GM21360 (cell line): ENCODE data around the gene ACACB.

Experiments used
- ATAC-seq: cut with Tn5 transposase; IDR thresholded peaks from one replicate; pipeline ENCODE4 v1.9.1; 2021; ENCODE audit warnings: mild to moderate bottlenecking, moderate library complexity; ENCODE audit not compliant: unreplicated experiment

Gene ACACB

DNA sequence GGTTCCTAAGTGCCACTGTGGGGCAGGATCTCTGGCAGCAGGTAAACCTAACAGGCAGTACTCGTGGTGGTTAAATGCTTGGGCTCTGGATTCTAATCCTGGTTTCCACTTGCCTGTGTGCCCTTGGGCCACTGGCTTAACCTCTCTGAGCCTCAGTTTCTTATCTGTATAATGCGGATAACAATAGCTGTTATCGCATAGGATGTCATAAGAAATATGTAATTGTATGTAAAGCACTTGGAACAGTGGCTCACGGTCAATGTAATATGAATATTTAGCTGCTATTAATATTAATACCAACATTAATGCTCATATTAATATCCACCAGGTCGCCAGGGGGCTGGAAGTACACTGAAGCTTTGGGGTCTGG is 175.9 kb downstream of the ACACB start:
- no peak for ATAC-seq

DNA sequence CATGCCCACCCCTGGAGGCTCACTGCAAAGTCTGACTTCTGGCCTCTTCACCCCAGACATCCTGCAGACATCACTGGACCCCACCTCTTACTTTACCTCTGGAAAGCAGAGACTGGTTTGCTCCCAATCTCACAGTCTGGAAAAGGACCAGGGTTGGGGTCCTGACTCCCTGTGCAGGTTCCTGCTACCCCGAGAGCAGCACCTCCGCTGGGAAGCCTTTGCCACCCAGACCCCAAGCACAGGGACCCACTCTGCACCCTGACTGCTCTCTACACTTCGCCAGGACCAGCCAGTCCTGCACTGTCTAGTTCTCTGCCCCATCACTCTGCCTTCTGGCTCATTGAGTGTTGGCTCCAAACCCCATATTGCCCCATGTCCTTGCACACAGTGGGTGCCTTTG is 176.7 kb downstream of the ACACB start:
- no peak for ATAC-seq

DNA sequence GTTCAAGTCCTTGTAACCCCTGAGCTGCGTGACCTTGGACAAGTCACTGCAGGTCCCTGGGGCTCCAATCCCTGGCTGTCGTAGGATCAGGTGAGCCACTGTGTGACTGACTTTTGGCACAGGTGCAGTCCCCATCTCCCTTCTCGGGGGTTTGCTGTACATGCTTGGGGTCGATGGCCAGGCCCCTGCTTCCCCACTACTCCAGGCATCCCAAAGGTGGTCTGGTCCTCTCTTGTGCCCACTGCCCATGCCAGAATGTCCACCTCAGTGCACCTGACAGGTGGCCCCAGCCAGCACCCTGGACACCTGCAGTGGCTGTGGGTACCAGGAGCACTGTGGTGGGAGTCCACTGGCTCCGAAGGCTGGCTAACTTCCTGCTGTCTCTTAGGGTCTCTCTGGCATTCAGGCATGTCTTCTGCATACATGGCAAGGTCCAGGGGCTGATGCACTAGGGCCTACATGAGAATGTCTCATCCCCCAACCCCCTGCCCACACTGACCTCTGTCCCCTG is 178.0 kb downstream of the ACACB start:
- ATAC-seq: no peak

DNA sequence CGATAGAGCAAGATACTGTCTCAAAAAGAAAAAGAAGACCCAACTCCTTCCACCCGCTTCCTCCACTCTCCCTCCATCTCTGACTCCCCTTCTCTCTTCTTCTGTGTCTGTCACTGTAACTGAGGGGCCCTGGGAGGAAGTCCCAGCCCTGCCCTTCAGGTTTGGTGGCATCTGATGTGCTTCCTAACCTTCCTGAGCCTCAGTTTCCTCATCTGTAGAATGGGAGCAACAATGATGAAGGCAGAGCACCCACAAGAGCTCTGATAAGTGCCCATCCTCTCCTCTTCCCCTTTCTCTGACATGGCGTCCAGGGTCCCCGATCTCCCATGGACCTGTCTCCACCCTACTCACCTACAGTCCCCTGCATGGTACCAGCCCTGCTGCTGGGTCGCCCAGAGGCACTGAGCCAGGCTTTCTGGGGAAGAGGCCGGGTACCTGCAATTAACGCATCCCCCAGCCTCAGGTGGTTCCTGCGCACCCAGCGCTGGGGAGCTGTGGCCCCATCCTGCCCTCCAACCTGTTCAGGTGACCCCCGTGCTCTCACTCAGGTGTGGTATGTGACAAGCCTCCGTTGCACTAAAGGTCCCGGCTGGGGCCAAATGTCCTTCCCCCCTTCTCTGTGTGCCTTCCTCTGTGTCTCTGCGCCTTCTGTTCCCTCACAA is 179.5 kb downstream of the ACACB start:
- no peak for ATAC-seq

DNA sequence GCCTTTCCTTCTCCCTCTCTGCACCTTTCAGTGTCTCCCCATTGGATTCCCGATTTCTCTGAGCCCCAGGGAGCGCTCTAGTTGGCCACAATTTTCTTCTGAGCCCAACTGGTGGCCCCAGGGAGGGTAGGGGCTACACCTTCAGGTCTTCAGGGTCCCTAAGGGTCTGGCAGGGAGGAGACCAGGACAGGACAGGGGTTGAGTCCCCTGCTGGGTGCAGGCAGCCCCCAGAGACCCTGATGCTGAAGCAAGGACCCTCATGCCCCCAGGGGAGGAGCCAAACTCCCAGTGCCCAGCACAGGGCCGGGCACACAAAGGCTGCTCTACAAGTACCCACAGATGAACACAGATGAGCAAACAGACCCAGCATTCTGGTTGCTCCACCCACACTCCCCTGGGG is 180.0 kb downstream of the ACACB start:
- ATAC-seq: no peak

DNA sequence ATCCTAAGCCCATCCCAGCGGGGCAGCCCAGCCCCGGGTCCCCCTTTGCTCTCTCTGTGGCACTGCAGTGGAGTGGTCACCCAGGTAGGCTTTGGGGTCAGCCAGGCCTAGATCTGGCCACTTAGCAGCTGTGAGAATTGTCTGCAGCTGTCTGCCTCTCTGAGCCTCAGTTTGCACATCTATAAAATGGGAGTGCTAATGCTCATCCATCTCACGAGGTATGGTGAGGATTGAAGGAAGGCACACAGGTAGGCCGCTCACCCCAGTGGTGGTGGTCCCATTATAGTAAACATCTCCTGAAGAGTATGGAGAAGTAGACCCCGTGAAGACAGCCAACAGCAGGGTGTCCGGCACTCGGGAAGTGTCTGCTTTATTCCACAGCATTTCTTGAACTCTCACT is 183.5 kb downstream of the ACACB start:
- no peak for ATAC-seq

DNA sequence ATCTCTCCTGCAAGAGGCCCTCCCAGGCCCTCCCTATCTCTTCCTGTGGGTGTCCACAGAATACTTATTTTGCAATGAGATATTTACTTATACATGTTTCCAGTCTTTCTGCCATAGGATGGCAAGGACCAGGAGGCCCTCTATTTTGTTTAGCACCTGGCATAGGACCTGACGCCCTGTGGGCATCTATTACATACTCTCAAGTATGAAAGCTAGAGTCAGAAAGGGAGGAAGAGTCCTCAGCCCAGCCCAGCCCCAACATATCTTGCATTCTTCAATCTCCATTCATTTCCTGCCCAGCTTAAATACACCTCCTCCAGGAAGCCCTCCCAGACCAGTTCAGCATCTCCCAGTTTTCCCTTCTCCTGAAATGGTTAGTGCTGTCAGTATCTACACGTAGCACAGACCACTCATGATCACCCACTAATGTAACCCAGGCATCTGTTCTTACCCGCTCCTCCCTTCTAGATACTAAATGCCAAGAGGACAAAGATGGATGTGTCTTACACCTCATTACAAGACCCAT is 185.3 kb downstream of the ACACB start:
- no peak for ATAC-seq

DNA sequence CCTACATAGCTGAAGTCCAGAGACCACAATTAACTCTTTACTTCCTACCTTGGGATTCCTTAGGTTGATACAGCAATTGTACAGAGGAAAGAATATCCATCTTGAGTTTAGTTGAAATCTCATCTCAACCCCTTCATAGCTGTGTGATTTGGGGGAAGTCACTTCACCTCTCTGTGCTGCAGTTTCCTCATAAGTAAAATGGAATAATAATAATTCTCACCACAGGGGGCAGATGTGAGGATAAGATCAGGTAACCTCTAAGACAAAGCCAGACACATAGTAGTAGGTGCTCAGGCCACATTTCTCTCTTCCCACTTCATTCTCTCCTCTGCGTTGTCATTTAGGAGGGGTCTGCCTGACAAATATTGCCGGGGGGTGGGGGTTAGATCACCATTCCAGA is 186.0 kb downstream of the ACACB start:
- no peak for ATAC-seq

DNA sequence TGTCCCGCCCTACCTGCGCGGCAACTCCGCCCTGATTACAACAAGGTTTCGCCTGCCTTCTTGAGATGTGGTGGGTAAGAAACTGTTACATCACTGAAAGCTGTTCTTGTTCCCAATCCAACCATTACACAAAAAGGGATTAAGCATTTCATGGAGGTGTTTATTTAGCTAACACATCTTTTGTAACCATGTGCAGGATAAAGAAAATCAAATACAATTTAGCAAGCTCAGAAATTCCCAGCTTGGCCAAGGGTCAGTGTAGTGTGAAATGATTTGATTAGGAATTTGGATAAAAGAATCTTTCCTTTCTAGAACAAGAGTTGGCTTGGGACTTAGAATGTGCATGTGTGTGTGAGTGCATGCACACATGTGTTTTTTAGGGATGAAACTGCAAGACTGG is 186.4 kb downstream of the ACACB start:
- ATAC-seq: no peak

DNA sequence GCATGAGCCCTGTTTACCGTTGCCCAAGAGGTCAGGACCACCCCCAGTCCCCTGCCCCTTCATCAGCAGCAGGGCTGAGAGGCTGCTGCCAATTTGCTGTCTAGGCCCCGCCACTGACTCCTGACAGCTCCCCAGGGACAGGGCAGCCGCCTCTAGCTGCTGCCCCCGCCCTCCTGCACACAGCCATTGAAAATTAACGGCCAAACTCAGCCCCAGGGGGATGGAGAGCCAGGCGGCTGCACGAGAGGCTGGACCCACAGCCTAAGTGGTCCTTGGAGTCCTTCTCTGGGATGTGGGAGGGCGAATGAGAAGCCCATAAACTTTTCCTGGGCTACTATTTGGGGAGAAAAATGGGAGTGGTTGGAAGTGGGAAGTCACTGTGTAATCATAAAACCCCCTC is 188.1 kb downstream of the ACACB start:
- ATAC-seq: no peak

DNA sequence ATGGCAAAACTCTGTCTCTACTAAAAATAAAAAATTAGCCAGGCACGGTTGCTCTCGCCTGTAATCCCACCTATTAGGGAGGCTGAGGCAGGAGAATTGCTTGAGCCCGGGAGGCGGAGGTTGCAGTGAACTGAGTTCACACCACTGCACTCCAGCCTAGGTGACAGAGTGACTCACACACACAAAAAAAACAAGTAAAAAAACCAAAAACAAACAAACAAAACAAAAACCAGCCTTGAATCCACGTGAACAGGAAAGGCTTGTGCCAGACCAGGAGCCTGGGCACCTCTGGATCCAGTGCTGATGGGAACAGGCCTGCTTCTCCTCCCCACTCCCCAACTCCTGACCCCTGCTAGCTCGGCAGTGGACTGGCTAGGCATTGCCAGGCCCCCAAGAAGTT is 189.2 kb downstream of the ACACB start:
- ATAC-seq: no peak

DNA sequence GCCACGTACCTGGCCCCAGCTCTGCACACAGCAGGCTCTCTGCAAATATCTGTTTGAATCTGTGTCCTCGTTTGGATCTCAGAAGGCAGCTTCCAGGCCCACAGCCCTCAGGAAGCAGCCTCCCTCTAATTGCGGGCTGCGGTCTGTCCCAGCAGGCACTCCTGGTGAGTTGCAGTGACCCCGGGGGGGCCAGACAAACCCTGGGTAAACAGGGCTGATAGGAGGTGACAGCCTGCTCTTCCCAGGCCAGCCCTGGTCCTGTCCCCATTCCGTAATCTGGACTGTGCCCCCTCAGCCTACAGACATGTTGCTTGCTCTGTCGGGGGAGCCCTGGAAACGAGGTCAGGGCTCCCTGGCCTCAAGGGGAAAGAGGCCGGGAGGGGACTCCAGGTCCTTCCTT is 190.7 kb downstream of the ACACB start:
- no peak for ATAC-seq

DNA sequence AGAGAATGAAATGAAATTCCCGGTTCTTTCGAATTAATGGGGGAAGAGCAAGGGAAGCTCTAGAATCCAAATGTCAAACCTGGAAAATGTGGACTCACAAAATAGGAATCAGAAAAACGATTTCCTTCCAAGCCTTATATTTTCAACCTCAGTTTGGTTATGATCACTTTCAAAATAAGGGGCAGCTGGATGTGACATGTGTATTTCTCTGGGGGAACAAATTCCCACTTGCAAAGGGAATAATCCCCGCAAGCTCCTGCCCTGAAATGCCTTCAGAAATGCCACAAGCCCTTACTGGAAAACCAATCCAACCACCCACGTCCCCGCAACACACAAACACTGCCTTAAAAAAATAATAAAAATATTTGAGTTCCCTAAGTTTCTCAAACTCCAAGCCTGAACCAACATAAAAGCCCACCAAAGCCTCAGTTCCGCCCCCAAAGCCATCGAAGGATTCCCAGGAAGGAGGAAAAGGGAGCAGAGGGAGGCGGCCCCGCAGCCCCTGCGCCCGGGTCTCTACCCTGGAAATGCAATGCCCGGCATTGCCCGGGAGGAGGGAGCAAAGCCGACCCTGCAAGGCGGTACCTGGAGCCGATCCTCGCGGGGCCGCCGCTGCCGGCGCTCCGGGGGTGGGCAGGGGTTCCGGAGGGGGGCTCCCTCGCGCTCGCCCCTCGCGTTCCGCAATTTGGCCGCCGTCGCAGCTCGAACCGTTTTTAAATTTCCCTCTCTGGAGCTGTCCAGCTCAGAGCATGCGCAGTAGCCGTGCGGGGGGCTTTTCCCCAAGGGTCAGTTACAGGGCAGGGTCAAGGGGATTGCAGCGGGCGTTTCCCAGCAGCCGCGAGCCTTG is 192.4 kb downstream of the ACACB start, which contains the start of gene FOXN4:
Gene FOXN4, minus strand, starts transcription at position 751 of the 847 bp plus-strand sequence. CDS start 963 bp downstream, outside the sequence.
- no peak for ATAC-seq

DNA sequence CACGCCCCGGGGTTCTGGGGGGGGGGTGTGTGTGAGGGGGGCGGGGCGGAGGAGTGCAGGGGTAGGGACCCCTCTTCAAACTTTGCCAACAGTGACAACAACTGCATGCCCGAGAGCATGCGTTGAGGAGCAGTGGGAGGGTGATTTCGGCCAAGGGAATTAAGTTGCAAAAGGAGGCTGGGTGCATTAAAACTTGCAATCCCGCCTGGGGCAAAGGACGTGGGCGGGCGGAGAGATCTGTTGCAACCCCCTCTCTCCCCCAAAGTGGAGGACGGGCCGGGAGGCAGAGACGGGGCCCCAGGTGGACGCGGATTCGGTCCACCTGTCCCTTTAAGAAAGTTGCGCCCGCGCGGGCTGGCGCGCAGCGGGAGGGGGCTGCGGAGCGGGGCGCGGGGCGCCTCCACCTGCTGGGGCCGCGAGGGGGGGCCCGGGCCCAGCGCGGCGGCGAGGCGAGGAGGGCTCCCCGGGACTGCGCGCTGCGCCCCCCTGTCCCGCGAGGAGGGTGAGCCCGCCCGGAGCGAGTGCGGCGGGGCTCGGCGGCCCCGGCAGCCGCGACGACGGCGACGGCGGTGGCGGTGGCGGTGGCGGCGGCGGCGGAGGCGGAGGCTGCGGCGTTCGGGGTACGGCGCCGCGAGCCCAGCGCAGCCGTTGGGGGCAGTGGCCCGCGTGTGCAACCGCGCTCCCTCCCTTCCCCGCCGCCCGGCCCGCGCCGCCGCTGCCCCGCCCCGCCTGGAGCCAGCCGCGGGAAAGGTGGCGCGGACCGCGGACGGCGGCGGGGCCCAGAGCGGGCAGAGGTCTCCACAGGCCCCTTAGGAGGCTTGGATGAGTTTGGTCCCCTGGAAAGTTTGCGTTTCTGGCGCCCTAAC is 193.2 kb downstream of the ACACB start:
- ATAC-seq: no peak

DNA sequence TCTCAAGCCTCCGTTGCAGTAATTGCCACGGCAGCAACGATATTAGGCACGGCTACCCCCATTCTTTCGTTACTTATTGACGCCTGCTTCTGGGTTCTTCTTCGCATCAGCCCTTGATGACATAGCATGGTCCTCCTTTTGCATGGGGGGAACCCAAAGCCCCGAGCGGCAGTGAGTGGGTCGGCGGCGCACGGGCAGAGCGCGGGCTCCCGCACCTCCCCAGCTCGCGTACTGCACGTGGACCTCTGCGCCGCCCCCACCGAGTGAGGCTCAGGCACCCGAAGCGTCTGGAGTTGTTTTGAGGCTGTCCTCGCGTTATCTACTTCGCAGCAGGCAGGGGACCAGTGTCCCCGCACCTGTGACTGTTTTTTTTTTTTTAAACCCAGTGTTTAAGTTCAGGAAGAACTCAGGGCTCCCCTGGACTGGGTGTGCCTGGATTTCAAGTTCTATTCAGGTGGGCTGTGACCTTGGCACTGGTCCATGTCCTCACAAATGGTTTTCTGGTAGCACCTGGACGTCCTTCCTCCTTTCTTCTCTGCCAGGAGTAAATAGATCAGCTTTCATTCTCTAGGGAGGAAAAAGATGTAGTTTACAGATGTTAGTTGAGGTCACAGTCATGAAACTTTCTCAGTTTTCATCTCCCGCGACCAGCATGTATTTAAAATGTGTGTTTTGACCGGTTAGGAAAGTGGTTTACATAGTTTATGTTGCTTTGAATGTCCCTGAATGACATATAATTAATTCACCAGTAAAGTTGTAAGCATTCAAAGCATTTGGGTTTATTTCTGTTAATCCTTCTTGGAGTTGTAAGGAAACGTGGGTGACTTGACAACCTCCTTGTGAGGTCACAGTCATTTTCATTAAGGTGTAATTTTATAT is 194.1 kb downstream of the ACACB start:
- ATAC-seq: no peak
